PC-9 (cell line): Measurements from ENCODE around the gene RAB37. TPM values are rescaled to one million over a fixed set of nuclear protein-coding genes. Genes with fewer than 3 reads are reported as not detected.

ENCODE experiments used
- BruUV-seq: library from RNA; stranded (reverse); fragments of 400-500 nt; replicated peaks from 2 replicates; lab custom pipeline; 2021; lab: Mats Ljungman, UMichigan
- CTCF ChIA-PET: fragments of 300-600 bp; sonication (Branson Sonifier 250); formaldehyde crosslinking; loops from one replicate; lab custom pipeline; 2022; ENCODE audit warnings: antibody characterized with exemption; lab: Charles Lee
- POLR2A ChIA-PET: fragments of 300-600 bp; sonication (Branson Sonifier 250); formaldehyde crosslinking; loops from one replicate; lab custom pipeline; 2022; ENCODE audit warnings: antibody characterized with exemption; ENCODE audit not compliant: unreplicated experiment; lab: Charles Lee
- DNase-seq, 2 experiments: peaks; one replicate each; pipeline versions ENCODE4 v3.0.0 to v3.0.0-alpha.2; 2015 to 2022; ENCODE audit warnings: mixed read lengths in 1 of 2
- H2AFZ ChIP-seq: fragments of 200-600 bp; sonication (generic); 2 replicates; pipeline ENCODE4 v1.8.1; 2017; ENCODE audit warnings: antibody characterized with exemption
- H3F3A ChIP-seq: fragments of 200-600 bp; sonication (generic); 2 replicates; pipeline ENCODE4 v1.8.1; 2017; ENCODE audit warnings: antibody characterized with exemption, mild to moderate bottlenecking, low read depth; ENCODE audit not compliant: insufficient read depth
- H3K27ac ChIP-seq: fragments of 200-600 bp; sonication (generic); 2 replicates; pipeline ENCODE4 v1.6.1; 2016; ENCODE audit warnings: mixed run types
- H3K27me3 ChIP-seq: fragments of 200-600 bp; sonication (generic); 2 replicates; pipeline ENCODE4 v1.6.1; 2016; ENCODE audit warnings: low read depth, mixed run types; ENCODE audit not compliant: insufficient read depth
- H3K36me3 ChIP-seq: fragments of 200-600 bp; sonication (generic); 2 replicates; pipeline ENCODE4 v1.6.1; 2016; ENCODE audit warnings: low read depth, mixed run types
- H3K4me1 ChIP-seq: fragments of 200-600 bp; sonication (generic); replicated peaks from 2 replicates; pipeline ENCODE4 v1.6.1; 2016; ENCODE audit warnings: mixed run types; ENCODE audit not compliant: insufficient read depth
- H3K4me2 ChIP-seq: fragments of 200-600 bp; sonication (generic); 2 replicates; pipeline ENCODE4 v1.6.1; 2017; ENCODE audit warnings: mixed run types
- H3K4me3 ChIP-seq: fragments of 200-600 bp; sonication (generic); 2 replicates; pipeline ENCODE4 v1.6.1; 2016; ENCODE audit warnings: mixed run types
- H3K79me2 ChIP-seq: fragments of 200-600 bp; sonication (generic); 2 replicates; pipeline ENCODE4 v1.6.1; 2017; ENCODE audit warnings: low read depth, mixed run types
- H3K9me2 ChIP-seq: fragments of 200-600 bp; sonication (generic); 2 replicates; pipeline ENCODE4 v1.8.1; 2017; ENCODE audit warnings: mild to moderate bottlenecking; ENCODE audit not compliant: insufficient read depth
- H3K9me3 ChIP-seq: fragments of 200-600 bp; sonication (generic); 2 replicates; pipeline ENCODE4 v1.8.1; 2016; ENCODE audit warnings: low read depth; ENCODE audit not compliant: insufficient read depth
- H4K20me1 ChIP-seq: fragments of 200-600 bp; sonication (generic); 2 replicates; pipeline ENCODE4 v1.8.1; 2017; ENCODE audit not compliant: insufficient read depth
- CTCF ChIP-seq: fragments of 200-600 bp; sonication (generic); conservative IDR thresholded peaks from 2 replicates; pipeline ENCODE4 v1.6.1; 2017; ENCODE audit warnings: mixed run types, antibody characterized with exemption, mild to moderate bottlenecking, moderate library complexity
- EZH2 ChIP-seq: fragments of 200-600 bp; sonication (generic); IDR thresholded peaks from 2 replicates; pipeline ENCODE4 v1.8.0; 2017; ENCODE audit warnings: antibody characterized with exemption, low read depth
- intact Hi-C: fragments of 100-400 bp; cut with micrococcal nuclease; formaldehyde crosslinking; loops from one replicate; pipeline ENCODE4 v1.10.0; 2022; ENCODE audit not compliant: unreplicated experiment
- total RNA-seq: library from RNA; stranded (reverse); gene quantifications from 2 replicates; pipeline ENCODE4 v1.2.3, GENCODE V29; 2021

RAB37 gene
- total RNA-seq, 1 experiment from 2014 or later, result not detected

GRCh38 chr17:74740173-74740572 is 3.1 kb downstream of the RAB37 start:
- peaks cover 18% of the 10 kb centered on the region for H3K27me3 ChIP-seq
- H4K20me1 ChIP-seq, result no peaks in the 10 kb centered on the region
- no peak overlapping the region for H3K27ac ChIP-seq
- intact Hi-C loops, result loop anchor here (5.0 kb wide), 1 partner anchor 42 kb away; no protein-coding TSS in a partner anchor
- no peaks in the 10 kb centered on the region for H3F3A ChIP-seq
- no peak overlapping the region for H2AFZ ChIP-seq
- ChIA-PET POLR2A (no interaction called here), CTCF (no interaction called here)
- no peaks in the 10 kb centered on the region for H3K9me3 ChIP-seq
- no peak overlapping the region for H3K4me2 ChIP-seq
- H3K36me3 ChIP-seq, result no peaks in the 10 kb centered on the region
- no peaks in the 10 kb centered on the region for H3K9me2 ChIP-seq
- no peak for TF ChIP-seq EZH2
- no peak for TF ChIP-seq CTCF
- H3K4me3 ChIP-seq, result no peak overlapping the region
- no peak for DNase-seq
- H3K79me2 ChIP-seq, result no peaks in the 10 kb centered on the region
- peaks cover 40% of the 10 kb centered on the region for H3K4me1 ChIP-seq
- no TSS peak for BruUV-seq

DNA sequence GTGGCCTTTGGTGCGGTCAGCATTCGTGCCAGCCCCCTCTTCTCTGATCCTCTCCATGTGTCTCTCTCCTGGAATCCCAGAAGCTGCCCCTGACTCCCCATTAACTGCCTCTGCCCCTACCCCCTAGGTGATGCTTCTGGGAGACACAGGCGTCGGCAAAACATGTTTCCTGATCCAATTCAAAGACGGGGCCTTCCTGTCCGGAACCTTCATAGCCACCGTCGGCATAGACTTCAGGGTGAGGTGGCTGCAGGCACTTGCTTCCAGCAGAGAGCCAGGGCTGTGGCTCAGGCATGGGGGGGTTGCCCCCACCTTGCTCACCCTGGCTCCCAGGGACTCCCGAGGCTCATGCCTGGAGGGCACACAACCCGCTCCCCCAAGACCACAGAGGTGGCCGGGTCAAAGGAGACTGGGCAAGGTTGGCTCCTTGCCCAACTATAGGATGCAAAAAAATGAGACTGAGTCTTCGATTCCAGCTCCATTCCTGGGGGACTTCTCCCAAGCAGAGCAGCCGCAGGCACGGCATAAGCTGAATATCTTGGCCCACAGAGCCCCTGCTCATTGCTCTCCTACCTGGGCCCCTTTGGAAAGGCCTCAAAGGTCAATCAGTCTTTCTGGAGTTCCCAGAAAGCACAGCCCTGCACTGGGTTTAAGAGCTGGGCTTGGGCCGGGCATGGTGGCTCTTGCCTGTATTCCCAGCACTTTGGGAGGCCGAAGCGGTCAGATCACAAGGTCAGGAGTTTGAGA is 3.8 kb downstream of the RAB37 start:
- Histone ChIP-seq H2AFZ (no peak overlapping the region), H3K4me1 (peaks cover 40% of the 10 kb centered on the region), H3K27me3 (peaks cover 13% of the 10 kb centered on the region), H3K36me3 (no peaks in the 10 kb centered on the region), H3F3A (no peaks in the 10 kb centered on the region), H3K9me2 (no peaks in the 10 kb centered on the region), H3K79me2 (no peaks in the 10 kb centered on the region), H3K9me3 (no peaks in the 10 kb centered on the region), H3K4me2 (no peak overlapping the region), H3K27ac (no peak overlapping the region), H4K20me1 (no peaks in the 10 kb centered on the region), H3K4me3 (no peak overlapping the region)
- no TSS peak for BruUV-seq
- TF ChIP-seq CTCF (no peak), EZH2 (no peak)
- no peak for DNase-seq
- POLR2A ChIA-PET, result no interaction called here
- CTCF ChIA-PET, result interaction anchor here (0.5 kb wide), 1 partner anchor 127 kb away, joined by 7 read pairs; no protein-coding TSS in a partner anchor
- intact Hi-C loops, result loop anchor here (5.0 kb wide), 1 partner anchor 41 kb away; no protein-coding TSS in a partner anchor

DNA sequence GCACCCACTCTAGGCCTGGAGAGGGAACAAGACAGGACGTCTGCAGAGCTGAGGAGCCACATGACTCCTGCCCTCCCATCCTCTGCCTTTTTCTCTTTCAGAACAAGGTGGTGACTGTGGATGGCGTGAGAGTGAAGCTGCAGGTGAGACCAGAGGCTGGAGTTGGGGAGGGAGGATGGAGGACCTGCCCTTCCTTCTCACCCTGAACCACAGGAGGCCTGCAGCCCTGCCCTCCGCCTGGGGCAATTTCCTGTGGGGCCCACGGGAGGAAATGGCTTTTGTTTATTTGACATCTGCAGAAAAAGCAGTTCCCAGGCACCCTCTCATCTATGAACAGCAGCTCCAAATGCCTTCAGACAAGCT is 5.1 kb downstream of the RAB37 start:
- intact Hi-C loops, result loop anchor here (5.0 kb wide), 1 partner anchor 40 kb away; no protein-coding TSS in a partner anchor
- no TSS peak for BruUV-seq
- POLR2A ChIA-PET, result no interaction called here

More for the DNA sequence above, 5.1 kb downstream of the RAB37 start:
- Histone ChIP-seq H3K4me1 (peaks cover 40% of the 10 kb centered on the region), H4K20me1 (no peaks in the 10 kb centered on the region), H3K4me2 (peak overlapping the region; percentile 43), H2AFZ (no peak overlapping the region), H3K9me2 (no peaks in the 10 kb centered on the region), H3F3A (peaks cover 9% of the 10 kb centered on the region; the same call in 1 of the 2 replicates), H3K27ac (no peak overlapping the region), H3K4me3 (no peak overlapping the region), H3K9me3 (no peaks in the 10 kb centered on the region), H3K79me2 (no peaks in the 10 kb centered on the region), H3K36me3 (no peaks in the 10 kb centered on the region), H3K27me3 (peaks cover 6% of the 10 kb centered on the region; the same call in 1 of the 2 replicates)
- peak; percentile 70 to 78 for DNase-seq
- TF ChIP-seq EZH2 (no peak), CTCF (no peak)
- CTCF ChIA-PET, result interaction anchor here (0.7 to 0.9 kb wide), 2 partner anchors 11 to 29 kb away, joined by 3 read pairs; no protein-coding TSS in a partner anchor
